H7 (cell line): Measurements from ENCODE around the gene VEGFB. TPM values are rescaled to one million over a fixed set of nuclear protein-coding genes. Genes with fewer than 3 reads are reported as not detected.

Experiments
- DNase-seq: peaks from one replicate; pipeline ENCODE4 v3.0.0; 2012
- H3K27me3 ChIP-seq: 2 replicates; pipeline ENCODE4 v1.6.0; 2011; ENCODE audit warnings: mild to moderate bottlenecking, low read length; ENCODE audit not compliant: control insufficient read depth, insufficient read depth
- H3K36me3 ChIP-seq: replicated peaks from 2 replicates; pipeline ENCODE4 v1.5.1; 2011; ENCODE audit warnings: low read length; ENCODE audit not compliant: control insufficient read depth, insufficient read depth
- H3K4me3 ChIP-seq: 2 replicates; pipeline ENCODE4 v1.5.1; 2011; ENCODE audit warnings: low read depth, mild to moderate bottlenecking, control low read depth, low read length, moderate library complexity; ENCODE audit not compliant: insufficient read depth
- total RNA-seq: library from RNA; depleted of rRNA; stranded (reverse); fragments of >200 nt; shearing (Covaris generic); gene quantifications from 2 replicates; pipeline ENCODE4 v1.2.3, GENCODE V29; 2014

VEGFB gene
- total RNA-seq, 1 experiment from 2014 or later, result 17.6 TPM

GRCh38 chr11:64276653-64277431 lies 42.5 kb downstream of the VEGFB start:
- DNase-seq, result no peak
- peaks cover 3% of the 10 kb centered on the region for H3K36me3 ChIP-seq
- no peaks in the 10 kb centered on the region for H3K27me3 ChIP-seq
- no peak overlapping the region for H3K4me3 ChIP-seq

DNA sequence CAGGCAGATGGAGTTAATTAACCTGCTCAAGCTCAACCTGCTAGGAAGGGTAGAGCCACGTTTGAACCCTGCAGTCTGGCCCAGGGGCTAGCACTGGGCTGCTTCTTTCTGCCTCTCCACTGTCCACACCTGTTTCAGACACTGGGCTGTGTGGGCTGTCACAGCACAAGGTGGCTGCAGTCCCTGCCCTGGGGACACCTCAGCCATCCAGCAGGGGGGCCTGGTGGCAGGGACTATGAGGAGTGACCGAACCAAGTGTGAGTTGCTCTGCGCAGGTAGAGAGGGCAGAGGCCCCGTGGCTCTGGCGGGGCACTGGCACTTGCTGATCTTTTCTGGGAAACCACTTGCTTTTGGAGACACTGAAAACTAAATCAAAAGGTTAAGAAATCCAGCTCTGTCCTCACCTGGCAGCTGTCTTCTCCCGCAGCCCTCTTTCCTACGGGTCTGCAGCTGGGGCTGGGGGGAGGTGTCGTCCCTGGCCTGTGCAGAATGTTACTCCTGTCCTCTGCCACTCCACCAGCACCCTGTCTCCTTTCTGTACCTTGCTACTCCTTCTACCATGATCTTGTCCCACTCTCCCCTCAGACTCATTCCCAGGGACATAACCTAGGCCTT lies 44.3 kb downstream of the VEGFB start:
- no peak for DNase-seq
- Histone ChIP-seq H3K4me3 (no peak overlapping the region), H3K36me3 (peaks cover 3% of the 10 kb centered on the region), H3K27me3 (no peaks in the 10 kb centered on the region)

DNA sequence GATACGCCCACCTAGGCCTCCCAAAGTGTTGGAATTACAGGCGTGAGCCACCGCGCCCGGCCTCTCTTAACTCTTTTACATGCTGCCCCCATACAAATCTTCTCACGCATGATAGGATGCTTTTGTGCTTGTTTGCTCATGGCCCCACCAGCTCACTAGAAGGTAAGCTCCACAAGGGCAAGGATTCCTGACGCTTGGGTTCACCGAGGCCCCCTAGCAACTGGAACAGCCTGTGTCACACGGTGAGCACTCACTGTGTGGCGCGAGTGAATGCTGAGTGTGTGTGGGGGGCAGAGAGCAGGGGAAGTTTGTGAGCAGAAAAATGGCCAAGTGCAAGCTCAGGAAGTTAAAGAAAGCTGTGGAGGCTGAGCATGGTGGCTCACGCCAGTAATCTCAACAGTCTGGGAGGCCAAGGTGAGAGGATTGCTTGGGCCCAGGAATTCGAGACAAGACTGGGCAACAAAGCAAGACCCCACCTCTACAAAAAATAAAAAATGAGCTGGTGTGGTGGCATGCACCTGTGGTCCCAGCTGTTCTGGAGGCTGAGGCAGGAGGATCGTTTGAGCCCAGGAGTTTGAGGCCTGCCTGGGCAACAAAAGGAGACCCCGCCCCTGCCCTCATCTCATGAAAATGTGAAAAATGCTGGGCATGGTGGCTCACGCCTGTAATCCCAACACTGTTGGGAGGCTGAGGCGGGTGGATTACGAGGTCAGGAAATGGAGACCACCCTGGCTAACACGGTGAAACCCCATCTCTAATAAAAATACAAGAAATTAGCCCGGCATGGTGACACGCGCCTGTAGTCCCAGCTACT lies 47.8 kb downstream of the VEGFB start:
- Histone ChIP-seq H3K36me3 (peaks cover under 1% of the 10 kb centered on the region; the same call in 1 of the 2 replicates), H3K27me3 (no peaks in the 10 kb centered on the region; the same call in 1 of the 2 replicates), H3K4me3 (no peak overlapping the region)
- no peak for DNase-seq

DNA sequence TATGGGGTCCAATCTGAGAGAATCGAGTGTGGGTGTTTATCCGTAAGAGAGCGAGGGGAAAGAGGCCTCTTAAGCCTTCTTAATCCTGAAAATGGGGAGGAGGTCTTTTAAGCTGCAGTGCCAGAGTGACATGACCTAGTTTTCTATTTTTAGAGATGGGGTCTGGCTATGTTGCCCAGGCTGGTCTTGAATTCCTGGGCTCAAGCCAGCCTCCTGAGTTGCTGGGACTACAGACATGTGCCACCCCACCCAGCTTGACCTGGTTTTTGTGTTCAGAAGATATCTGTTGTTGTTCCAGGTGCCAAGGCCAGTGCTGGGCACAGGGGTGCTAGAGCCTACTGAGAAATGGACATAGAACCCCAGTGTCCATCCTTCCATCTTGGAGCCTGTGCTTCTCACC lies 48.7 kb downstream of the VEGFB start:
- H3K36me3 ChIP-seq, result no peaks in the 10 kb centered on the region
- no peak overlapping the region for H3K4me3 ChIP-seq
- DNase-seq, result no peak
- H3K27me3 ChIP-seq, result no peaks in the 10 kb centered on the region; the same call in 1 of the 2 replicates

DNA sequence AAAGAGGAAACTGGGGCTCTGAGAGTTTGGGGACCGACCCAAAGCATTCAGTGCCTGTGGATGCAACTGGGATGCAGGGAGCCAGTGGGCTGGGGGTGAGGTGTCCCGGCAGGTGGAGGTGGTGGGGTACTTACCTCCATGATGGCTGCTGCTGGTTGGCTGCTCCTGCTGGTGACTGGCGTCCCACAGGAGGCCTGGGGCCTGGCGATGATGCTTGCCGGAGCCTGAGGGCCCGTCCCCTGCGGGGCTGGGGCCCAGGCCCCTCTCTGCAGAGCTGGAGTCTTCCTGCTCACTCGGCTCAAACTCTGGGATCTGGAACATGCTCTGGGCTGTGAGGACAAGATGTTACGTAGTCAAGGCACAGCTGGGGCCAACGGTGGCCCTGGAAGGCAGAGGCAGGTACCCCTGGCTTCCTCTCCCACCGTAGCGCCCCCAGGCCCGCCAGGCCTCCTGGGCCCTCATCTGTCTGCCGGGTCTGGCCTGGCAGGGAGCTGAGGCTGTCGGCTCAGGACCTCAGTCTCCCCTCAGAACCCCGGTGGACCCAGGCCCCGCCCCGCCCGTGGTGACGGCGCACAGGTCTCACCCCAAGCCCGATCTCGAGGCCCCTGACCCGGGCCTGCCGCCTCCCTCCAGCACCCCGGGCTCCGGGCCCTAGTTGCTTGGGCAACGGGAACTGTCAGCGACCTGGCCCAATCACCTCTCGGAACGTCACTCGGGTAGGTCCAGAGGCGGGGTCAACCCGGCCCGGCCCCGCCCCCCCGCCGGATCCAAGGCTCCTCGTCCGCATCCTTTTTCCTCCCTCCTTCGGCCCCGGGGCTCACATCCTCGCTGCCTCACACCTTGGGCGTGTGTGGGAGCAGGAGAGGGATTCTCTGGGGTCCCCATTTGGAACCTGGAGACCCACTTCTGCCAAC lies 49.9 kb downstream of the VEGFB start, which contains the start of gene BAD:
BAD (minus strand) TSS at position 618 of the 914 bp plus-strand sequence; CDS start at position 321, 297 bp downstream.
- peak; percentile 100 for DNase-seq
- no peaks in the 10 kb centered on the region for H3K36me3 ChIP-seq
- H3K27me3 ChIP-seq, result no peaks in the 10 kb centered on the region; the same call in none of the 2 replicates
- peak within 1 kb of the TSS; percentile 78 for H3K4me3 ChIP-seq

DNA sequence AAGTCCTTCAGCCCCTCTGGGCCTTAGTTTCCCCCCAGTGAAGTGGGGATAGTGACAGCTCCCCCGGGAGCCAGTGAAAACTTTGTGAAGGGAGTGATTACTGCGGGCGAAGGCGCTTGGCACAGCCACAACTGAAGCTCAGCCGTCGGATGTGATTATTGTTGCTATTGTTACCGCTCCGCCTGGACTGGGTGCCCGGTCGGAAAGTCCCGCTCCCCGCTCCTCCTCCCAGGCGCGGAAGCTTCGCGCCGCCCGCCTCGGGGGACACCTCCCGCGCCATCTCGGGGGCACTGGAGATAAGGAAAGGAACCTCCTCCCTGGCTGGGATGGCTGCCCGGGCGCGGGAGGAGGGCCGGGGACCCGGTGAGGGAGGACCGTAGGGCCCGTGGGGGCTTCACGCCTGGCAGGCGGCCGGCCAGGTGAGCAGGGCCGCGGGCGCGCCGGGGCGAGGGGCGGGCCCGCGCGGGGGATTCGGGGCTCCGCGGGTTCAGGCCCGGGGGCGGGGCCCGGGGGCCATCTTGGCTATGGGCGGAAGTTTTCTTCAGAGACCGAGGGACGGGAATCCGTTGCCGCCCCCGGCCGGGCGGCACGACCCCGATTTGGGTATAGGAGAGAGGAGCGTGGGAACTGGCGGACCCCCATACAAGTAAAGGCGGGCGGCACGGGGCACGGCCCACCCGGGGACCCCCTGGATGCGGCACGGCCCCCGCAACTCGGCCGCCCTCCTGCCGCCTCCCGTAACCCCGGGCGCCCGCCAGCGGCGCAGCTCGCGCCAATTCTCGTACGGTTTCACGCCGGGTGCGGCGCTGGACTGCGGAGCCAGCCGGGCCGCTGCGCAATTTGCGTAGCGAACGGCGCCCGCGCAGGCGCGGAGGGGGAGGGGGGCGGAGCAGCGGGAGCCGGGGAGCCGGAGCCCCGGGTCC lies 50.8 kb downstream of the VEGFB start, which contains the start of gene GPR137:
GPR137 (plus strand) TSS at position 887 of the 923 bp plus-strand sequence. CDS start 677 bp downstream, outside the sequence.
- peaks cover 8% of the 10 kb centered on the region for H3K27me3 ChIP-seq
- H3K4me3 ChIP-seq, result peak within 1 kb of the TSS; percentile 78
- no peaks in the 10 kb centered on the region for H3K36me3 ChIP-seq
- DNase-seq, result peak; percentile 100

DNA sequence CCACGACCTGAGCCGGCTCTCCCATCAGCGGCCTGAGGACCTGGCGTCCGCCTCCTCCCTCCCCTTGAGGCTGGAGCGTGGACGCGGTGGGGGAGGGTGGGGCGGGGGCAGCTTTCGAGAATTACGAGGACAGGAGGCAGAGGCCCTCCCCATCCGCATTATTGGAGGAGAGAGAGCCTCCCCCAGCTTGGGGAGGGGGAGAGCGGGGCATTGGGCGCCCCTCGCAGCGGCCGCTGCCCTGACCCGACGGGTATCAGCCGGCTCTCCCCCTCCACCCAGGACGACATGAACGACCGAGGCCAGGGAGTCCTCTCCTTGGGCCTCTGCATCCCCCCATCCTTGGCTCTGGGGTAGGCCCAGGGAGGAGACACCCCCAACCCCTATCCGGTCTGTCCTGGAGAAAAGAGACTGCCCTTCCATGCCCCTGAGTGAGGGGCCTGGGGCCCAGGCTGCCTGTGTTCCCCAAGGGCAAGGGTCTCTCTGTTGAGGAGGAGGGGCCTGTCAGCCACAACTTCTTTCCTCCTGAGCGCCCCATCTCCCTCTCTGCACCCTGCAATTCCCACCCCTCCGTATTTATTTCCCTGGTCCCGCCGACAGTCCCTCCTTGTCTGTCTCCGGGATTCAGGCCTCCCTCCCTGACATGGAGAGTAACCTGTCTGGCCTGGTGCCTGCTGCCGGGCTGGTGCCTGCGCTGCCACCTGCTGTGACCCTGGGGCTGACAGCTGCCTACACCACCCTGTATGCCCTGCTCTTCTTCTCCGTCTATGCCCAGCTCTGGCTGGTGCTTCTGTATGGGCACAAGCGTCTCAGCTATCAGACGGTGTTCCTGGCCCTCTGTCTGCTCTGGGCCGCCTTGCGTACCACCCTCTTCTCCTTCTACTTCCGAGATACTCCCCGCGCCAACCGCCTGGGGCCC lies 51.8 kb downstream of the VEGFB start:
- H3K36me3 ChIP-seq, result no peaks in the 10 kb centered on the region
- H3K4me3 ChIP-seq, result peak overlapping the region; percentile 78
- peaks cover 17% of the 10 kb centered on the region for H3K27me3 ChIP-seq
- DNase-seq, result peak; percentile 75

DNA sequence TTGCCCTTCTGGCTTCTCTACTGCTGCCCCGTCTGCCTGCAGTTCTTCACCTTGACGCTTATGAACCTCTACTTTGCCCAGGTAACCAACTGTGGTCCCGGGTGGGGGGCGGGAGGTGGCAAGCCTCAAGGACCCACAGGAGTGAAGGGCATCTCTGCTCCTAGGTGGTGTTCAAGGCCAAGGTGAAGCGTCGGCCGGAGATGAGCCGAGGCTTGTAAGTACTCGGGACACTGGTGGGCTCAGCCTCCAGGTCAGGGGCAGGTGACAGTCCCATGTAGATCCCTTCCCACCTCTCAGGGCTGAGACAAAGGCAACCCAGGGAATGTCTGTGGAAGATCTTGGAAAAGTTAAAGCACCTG lies 52.4 kb downstream of the VEGFB start:
- Histone ChIP-seq H3K4me3 (no peak overlapping the region), H3K27me3 (peaks cover 22% of the 10 kb centered on the region), H3K36me3 (no peaks in the 10 kb centered on the region)
- DNase-seq, result no peak

DNA sequence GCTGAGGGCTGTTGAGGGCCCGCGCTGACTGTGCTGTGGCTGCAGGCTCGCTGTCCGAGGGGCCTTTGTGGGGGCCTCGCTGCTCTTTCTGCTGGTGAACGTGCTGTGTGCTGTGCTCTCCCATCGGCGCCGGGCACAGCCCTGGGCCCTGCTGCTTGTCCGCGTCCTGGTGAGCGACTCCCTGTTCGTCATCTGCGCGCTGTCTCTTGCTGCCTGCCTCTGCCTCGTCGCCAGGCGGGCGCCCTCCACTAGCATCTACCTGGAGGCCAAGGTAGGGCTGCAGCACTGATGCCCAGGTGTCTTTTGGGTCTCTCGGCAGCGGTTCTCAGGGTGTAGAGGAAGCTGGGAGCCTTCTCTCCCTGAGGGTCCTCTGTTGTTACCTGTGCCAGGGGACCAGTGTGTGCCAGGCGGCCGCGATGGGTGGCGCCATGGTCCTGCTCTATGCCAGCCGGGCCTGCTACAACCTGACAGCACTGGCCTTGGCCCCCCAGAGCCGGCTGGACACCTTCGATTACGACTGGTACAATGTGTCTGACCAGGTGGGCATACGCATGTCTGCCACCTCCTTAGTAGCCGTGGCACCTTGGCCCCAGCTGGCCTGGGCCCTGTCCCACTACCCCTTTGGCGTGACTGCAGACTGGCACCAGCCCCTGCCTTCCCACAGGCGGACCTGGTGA lies 53.4 kb downstream of the VEGFB start:
- H3K27me3 ChIP-seq, result peaks cover 33% of the 10 kb centered on the region
- H3K4me3 ChIP-seq, result no peak overlapping the region
- no peaks in the 10 kb centered on the region for H3K36me3 ChIP-seq
- no peak for DNase-seq

- no peak for DNase-seq
- H3K27me3 ChIP-seq, result peaks cover 38% of the 10 kb centered on the region
- H3K36me3 ChIP-seq, result no peaks in the 10 kb centered on the region
- H3K4me3 ChIP-seq, result no peak overlapping the region
These were observed 54.0 kb downstream of the VEGFB start for GRCh38 chr11:64288353-64288750.
